ENCODE data around the gene PPM1H.

The PPM1H gene

GRCh38 chr12:62802321-62802720, 132.6 kb downstream of the PPM1H start:
- H3K4me1 ChIP-seq (ENCODE audit: control insufficient read depth, insufficient read depth, low read length), result peaks cover 3% of the 10 kb centered on the region; the same call in 1 of the 2 replicates
- H3K27ac ChIP-seq (ENCODE audit: extremely low read depth, low read depth, low read length), result no peak overlapping the region
- peaks cover 0 to 20% of the 10 kb centered on the region in 2 experiments; a peak in 1 of 3 replicates for H3K36me3 ChIP-seq (ENCODE audit: control insufficient read depth in 2 of 2, insufficient read depth in 1 of 2, low read length in 2 of 2)
- H3K4me3 ChIP-seq (ENCODE audit: low read depth, low read length), result no peak overlapping the region
- ChIA-PET POLR2A (interaction anchor here (1.6 kb wide), 1 partner anchor 199 kb away, joined by 4 read pairs; no protein-coding TSS in a partner anchor), CTCF (interaction anchor here (0.5 to 2.7 kb wide), 6 partner anchors 21 to 1810 kb away, joined by 3 to 18 read pairs (median 3); no protein-coding TSS in a partner anchor)
- H3K9me3 ChIP-seq (ENCODE audit: control insufficient read depth, insufficient read depth, low read depth, low read length), result no peaks in the 10 kb centered on the region
- TF ChIP-seq ZNF302 (tag by site-specific recombination; IDR thresholded peaks at IDR 0.05; ENCODE audit: low read depth), result no peak
- TF ChIP-seq, protein P1, sequence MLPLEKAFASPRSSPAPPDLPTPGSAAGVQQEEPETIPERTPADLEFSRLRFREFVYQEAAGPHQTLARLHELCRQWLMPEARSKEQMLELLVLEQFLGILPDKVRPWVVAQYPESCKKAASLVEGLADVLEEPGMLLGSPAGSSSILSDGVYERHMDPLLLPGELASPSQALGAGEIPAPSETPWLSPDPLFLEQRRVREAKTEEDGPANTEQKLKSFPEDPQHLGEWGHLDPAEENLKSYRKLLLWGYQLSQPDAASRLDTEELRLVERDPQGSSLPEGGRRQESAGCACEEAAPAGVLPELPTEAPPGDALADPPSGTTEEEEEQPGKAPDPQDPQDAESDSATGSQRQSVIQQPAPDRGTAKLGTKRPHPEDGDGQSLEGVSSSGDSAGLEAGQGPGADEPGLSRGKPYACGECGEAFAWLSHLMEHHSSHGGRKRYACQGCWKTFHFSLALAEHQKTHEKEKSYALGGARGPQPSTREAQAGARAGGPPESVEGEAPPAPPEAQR (tag by site-specific recombination; IDR thresholded peaks at IDR 0.05), result no peak
- TF ChIP-seq ZNF404 (tag by site-specific recombination; IDR thresholded peaks at IDR 0.05), result no peak
- TF ChIP-seq ZNF561 (tag by site-specific recombination; IDR thresholded peaks at IDR 0.05; ENCODE audit: borderline replicate concordance), result no peak

DNA sequence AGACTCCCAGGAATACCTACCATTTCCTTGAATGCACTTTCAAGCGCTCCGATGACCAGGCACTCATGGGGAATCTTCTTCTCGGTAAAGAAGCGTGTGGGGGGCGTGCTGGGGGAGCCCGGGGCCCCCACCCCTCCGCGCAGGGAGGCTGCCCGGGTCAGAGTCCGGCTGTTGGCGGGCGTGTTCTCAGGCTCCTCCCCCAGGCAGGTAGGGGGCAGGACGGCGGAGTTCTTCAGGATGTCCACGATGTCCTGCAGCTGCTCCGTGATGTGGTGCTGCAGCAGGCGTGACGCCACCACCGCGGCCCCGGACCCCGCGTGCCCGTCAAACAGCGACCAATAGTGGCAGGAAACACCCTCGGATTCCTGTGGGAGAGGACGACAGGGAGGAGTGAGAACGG, 133.2 kb downstream of the PPM1H start:
- TF ChIP-seq ZNF266 (tag by site-specific recombination; IDR thresholded peaks at IDR 0.05; ENCODE audit: low read depth) (no peak), ZNF140 (tag by site-specific recombination; IDR thresholded peaks at IDR 0.05) (no peak), ZNF155 (tag by site-specific recombination; IDR thresholded peaks at IDR 0.05) (no peak), ZNF274 (IDR thresholded peaks at IDR 0.05; ENCODE audit: low read length) (no peak), ZNF274 (tag by site-specific recombination; IDR thresholded peaks at IDR 0.05; ENCODE audit: borderline replicate concordance) (no peak), ZSCAN23 (tag by site-specific recombination; IDR thresholded peaks at IDR 0.05) (no peak), GLIS2 (tag by site-specific recombination; IDR thresholded peaks at IDR 0.05) (no peak)
- Histone ChIP-seq H3K27ac (ENCODE audit: extremely low read depth, low read depth, low read length) (no peak overlapping the region), H3K4me3 (ENCODE audit: low read depth, low read length) (no peak overlapping the region), H3K36me3 (ENCODE audit: control insufficient read depth in 2 of 2, insufficient read depth in 1 of 2, low read length in 2 of 2) (peaks cover 0 to 20% of the 10 kb centered on the region in 2 experiments; a peak in 1 of 3 replicates), H3K9me3 (ENCODE audit: control insufficient read depth, insufficient read depth, low read depth, low read length) (no peaks in the 10 kb centered on the region), H3K4me1 (ENCODE audit: control insufficient read depth, insufficient read depth, low read length) (peaks cover 3% of the 10 kb centered on the region; the same call in 1 of the 2 replicates)
- POLR2A ChIA-PET, result no interaction called here
- CTCF ChIA-PET, result interaction anchor here (0.5 to 0.8 kb wide), 2 partner anchors 18 to 489 kb away, joined by 3 to 4 read pairs; no protein-coding TSS in a partner anchor

GRCh38 chr12:62800707-62801400, 134.1 kb downstream of the PPM1H start:
- H3K36me3 ChIP-seq (ENCODE audit: control insufficient read depth in 2 of 2, insufficient read depth in 1 of 2, low read length in 2 of 2), result peaks cover 0 to 20% of the 10 kb centered on the region in 2 experiments; a peak in 1 of 3 replicates
- POLR2A ChIA-PET, result no interaction called here
- H3K27ac ChIP-seq (ENCODE audit: extremely low read depth, low read depth, low read length), result no peak overlapping the region
- peaks cover 3% of the 10 kb centered on the region; the same call in 1 of the 2 replicates for H3K4me1 ChIP-seq (ENCODE audit: control insufficient read depth, insufficient read depth, low read length)
- CTCF ChIA-PET, result interaction anchor here (0.6 to 8.3 kb wide), 9 partner anchors 11 to 364 kb away, joined by 3 to 90 read pairs (median 4); no protein-coding TSS in a partner anchor
- H3K9me3 ChIP-seq (ENCODE audit: control insufficient read depth, insufficient read depth, low read depth, low read length), result no peaks in the 10 kb centered on the region
- TF ChIP-seq MZF1 (tag by site-specific recombination; IDR thresholded peaks at IDR 0.05; ENCODE audit: borderline replicate concordance) (no peak), TCF7L2 (IDR thresholded peaks at IDR 0.05; ENCODE audit: borderline replicate concordance, low read depth, low read length) (no peak), ZNF114 (tag by site-specific recombination; IDR thresholded peaks at IDR 0.05) (no peak), HOXA7 (CRISPR knock-in tag; IDR thresholded peaks at IDR 0.05; ENCODE audit: borderline replicate concordance) (no peak), ZNF664 (tag by site-specific recombination; IDR thresholded peaks at IDR 0.05) (no peak), ZNF433 (tag by site-specific recombination; IDR thresholded peaks at IDR 0.05; ENCODE audit: low read depth) (no peak), ZNF530 (tag by site-specific recombination; IDR thresholded peaks at IDR 0.05; ENCODE audit: low read depth) (no peak), ZNF416 (tag by site-specific recombination; IDR thresholded peaks at IDR 0.05) (no peak), ZNF211 (tag by site-specific recombination; IDR thresholded peaks at IDR 0.05; ENCODE audit: low read depth) (no peak), YY2 (tag by site-specific recombination; IDR thresholded peaks at IDR 0.05) (no peak)
- TF ChIP-seq, protein P2, sequence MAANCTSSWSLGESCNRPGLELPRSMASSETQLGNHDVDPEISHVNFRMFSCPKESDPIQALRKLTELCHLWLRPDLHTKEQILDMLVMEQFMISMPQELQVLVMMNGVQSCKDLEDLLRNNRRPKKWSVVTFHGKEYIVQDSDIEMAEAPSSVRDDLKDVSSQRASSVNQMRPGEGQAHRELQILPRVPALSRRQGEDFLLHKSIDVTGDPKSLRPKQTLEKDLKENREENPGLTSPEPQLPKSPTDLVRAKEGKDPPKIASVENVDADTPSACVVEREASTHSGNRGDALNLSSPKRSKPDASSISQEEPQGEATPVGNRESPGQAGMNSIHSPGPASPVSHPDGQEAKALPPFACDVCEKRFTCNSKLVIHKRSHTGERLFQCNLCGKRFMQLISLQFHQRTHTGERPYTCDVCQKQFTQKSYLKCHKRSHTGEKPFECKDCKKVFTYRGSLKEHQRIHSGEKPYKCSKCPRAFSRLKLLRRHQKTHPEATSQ (tag by site-specific recombination; IDR thresholded peaks at IDR 0.05), result no peak
- no peak overlapping the region for H3K4me3 ChIP-seq (ENCODE audit: low read depth, low read length)
